Testis (tissue), 2 donors: ENCODE measurements around the gene PANX2.

Source experiments
- POLR2A ChIP-seq: fragments of 450-650 bp; IDR thresholded peaks from one replicate; pipeline ENCODE4 v1.6.1; 2017; ENCODE audit warnings: antibody characterized with exemption, mild to moderate bottlenecking, moderate library complexity
- TF ChIP-seq, protein P1 (sequence below), 3 experiments: fragments of 450-650 bp in 2 of 3; fragments of 200-600 bp in 1 of 3; sonication (generic) in 1 of 3; IDR thresholded peaks; one replicate each; pipeline ENCODE4 v1.5.1; 2016 to 2019; ENCODE audit warnings: antibody characterized with exemption in 3 of 3, mild to moderate bottlenecking in 2 of 3, moderate library complexity in 1 of 3

DNA sequence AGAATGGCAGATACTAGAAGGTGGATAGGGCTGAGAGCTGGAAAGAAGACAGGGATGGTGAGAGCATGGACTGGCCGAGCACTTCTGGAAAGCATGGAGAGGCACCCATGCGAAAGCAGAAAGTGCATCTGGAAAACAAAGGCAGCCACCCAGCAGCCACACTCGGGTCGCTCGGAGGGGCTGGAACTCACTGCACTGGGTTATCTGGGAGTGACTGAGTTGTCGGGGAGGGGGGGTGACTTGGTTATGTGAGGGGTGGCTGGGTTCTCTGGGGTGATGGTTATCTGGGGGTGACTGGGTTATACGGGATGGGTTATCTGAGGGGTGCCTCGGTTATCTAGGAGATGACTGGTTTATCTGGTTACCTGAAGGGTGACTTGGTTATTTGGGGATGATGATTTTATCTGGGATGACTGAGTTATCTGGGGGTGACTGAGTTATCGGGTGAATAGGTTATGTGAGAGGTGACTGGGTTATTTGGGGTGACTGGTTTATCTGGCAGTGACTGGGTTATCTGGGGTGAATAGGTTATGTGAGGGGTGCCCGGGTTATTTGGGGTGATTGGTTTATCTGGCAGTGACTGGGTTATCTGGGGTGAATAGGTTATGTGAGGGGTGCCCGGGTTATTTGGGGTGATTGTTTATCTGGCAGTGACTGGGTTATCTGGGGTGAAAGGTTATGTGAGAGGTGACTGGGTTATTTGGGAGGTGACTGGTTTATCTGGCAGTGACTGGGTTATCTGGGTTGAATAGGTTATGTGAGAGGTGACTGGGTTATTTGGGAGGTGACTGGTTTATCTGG, 2.6 kb upstream of the PANX2 start:
- TF ChIP-seq, protein P1, sequence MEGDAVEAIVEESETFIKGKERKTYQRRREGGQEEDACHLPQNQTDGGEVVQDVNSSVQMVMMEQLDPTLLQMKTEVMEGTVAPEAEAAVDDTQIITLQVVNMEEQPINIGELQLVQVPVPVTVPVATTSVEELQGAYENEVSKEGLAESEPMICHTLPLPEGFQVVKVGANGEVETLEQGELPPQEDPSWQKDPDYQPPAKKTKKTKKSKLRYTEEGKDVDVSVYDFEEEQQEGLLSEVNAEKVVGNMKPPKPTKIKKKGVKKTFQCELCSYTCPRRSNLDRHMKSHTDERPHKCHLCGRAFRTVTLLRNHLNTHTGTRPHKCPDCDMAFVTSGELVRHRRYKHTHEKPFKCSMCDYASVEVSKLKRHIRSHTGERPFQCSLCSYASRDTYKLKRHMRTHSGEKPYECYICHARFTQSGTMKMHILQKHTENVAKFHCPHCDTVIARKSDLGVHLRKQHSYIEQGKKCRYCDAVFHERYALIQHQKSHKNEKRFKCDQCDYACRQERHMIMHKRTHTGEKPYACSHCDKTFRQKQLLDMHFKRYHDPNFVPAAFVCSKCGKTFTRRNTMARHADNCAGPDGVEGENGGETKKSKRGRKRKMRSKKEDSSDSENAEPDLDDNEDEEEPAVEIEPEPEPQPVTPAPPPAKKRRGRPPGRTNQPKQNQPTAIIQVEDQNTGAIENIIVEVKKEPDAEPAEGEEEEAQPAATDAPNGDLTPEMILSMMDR (IDR thresholded peaks at IDR 0.05), result no peak
- no peak for TF ChIP-seq POLR2A
